ENCODE measurements around the gene DTNA. TPM values are rescaled to one million over a fixed set of nuclear protein-coding genes. Genes with fewer than 3 reads are reported as not detected.

The DTNA gene
- polyA plus RNA-seq, 1 donor (not counting 4 experiments of a cell fraction or from before 2014, with no cell fraction given), result 0.81 TPM

DNA sequence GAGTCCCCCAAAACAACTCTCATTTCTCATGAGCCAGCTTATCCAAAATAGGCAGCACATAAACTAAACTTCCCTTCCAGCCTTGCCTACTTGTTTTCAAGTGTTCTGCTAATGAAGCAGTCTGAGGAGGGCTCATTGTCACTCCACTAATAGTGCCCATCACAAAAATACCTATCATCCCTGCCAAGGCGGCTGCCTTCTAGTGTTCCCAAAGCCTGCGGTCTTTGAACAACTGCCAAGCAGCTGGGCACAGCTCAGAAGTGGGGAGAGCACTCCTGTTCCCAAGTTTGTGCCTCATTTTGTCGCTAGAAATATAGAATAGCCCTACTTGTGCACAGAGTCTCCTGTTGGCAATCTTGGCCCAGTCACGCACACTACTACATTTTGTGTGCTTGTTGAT, 50.3 kb downstream of the DTNA start:
- dilution Hi-C loops (cut with MboI; ENCODE audit: extremely low pct_ligation_motif_present, low sequenced_read_pairs), result no loop called here

DNA sequence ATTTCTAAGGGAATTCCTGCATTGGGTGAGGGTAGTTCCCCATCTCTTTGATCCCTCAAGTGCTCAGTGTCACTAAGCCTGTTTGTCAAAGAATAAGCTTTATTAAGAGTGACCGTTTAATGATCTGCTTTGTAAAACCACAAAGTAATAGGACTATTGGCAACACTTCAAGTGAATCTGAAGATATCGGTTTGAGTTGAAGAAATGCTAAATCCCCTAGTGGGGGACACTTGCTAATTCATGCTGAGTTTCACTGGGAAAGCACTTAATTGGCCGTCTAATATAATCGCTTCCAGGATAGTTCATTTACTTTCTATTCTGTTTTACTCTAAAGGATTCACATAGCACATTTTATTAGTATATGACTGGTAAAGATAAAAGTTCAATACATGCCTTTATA, 54.4 kb downstream of the DTNA start:
- H3K9ac ChIP-seq (ENCODE audit: control insufficient read depth, extremely low read depth, insufficient read depth, low read length), result no peak overlapping the region
- H2AFZ ChIP-seq (ENCODE audit: control insufficient read depth, low read length), result no peak overlapping the region
- TF ChIP-seq EZH2 (IDR thresholded peaks at IDR 0.05; ENCODE audit: low read length), result no peak
- TF ChIP-seq, protein P1, sequence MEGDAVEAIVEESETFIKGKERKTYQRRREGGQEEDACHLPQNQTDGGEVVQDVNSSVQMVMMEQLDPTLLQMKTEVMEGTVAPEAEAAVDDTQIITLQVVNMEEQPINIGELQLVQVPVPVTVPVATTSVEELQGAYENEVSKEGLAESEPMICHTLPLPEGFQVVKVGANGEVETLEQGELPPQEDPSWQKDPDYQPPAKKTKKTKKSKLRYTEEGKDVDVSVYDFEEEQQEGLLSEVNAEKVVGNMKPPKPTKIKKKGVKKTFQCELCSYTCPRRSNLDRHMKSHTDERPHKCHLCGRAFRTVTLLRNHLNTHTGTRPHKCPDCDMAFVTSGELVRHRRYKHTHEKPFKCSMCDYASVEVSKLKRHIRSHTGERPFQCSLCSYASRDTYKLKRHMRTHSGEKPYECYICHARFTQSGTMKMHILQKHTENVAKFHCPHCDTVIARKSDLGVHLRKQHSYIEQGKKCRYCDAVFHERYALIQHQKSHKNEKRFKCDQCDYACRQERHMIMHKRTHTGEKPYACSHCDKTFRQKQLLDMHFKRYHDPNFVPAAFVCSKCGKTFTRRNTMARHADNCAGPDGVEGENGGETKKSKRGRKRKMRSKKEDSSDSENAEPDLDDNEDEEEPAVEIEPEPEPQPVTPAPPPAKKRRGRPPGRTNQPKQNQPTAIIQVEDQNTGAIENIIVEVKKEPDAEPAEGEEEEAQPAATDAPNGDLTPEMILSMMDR (optimal IDR thresholded peaks at IDR 0.05 in 1 of 3, IDR thresholded peaks at IDR 0.05 in 1 of 3, conservative IDR thresholded peaks at IDR 0.05 in 1 of 3; ENCODE audit: extremely low read depth in 1 of 3, insufficient read depth in 2 of 3, low read length in 3 of 3), result no peak
- peaks cover 13% of the 10 kb centered on the region for H3K4me1 ChIP-seq (ENCODE audit: control insufficient read depth, extremely low read depth, insufficient read depth, low read length)
- no peak overlapping the region for H3K4me2 ChIP-seq (ENCODE audit: control insufficient read depth, extremely low read depth, insufficient read depth, low read depth, low read length)
- H3K9me1 ChIP-seq (ENCODE audit: control insufficient read depth, extremely low read depth, insufficient read depth, low read length), result no peaks in the 10 kb centered on the region
- no peaks in the 10 kb centered on the region for H3K27me3 ChIP-seq (ENCODE audit: control insufficient read depth, extremely low read depth, insufficient read depth, low read length)
- dilution Hi-C loops (cut with MboI; ENCODE audit: extremely low pct_ligation_motif_present, low sequenced_read_pairs), result no loop called here
- H3K79me2 ChIP-seq (ENCODE audit: control insufficient read depth, insufficient read depth, low read length), result no peaks in the 10 kb centered on the region
- no peak overlapping the region for H3K4me3 ChIP-seq (ENCODE audit: control insufficient read depth in 2 of 3, extremely low read depth in 1 of 3, insufficient read depth in 2 of 3, low read depth in 1 of 3, low read length in 3 of 3)
- H3K27ac ChIP-seq (ENCODE audit: control insufficient read depth, insufficient read depth, low read length), result no peak overlapping the region
- H3K36me3 ChIP-seq (ENCODE audit: control insufficient read depth in 2 of 2, extremely low read depth in 1 of 2, insufficient read depth in 2 of 2, low read length in 2 of 2), result no peaks in the 10 kb centered on the region
- DNase-seq (ENCODE audit: low read depth, low spot score) (no peak), FAIRE-seq (no peak)
- no peaks in the 10 kb centered on the region for H3K9me3 ChIP-seq (ENCODE audit: control insufficient read depth, low read depth, low read length)
- no peaks in the 10 kb centered on the region for H4K20me1 ChIP-seq (ENCODE audit: control insufficient read depth, extremely low read depth, insufficient read depth, low read length)

More for the DNA sequence above, 50.3 kb downstream of the DTNA start:
- no peaks in the 10 kb centered on the region for H3K79me2 ChIP-seq (ENCODE audit: control insufficient read depth, insufficient read depth, low read length)
- no peaks in the 10 kb centered on the region for H3K9me1 ChIP-seq (ENCODE audit: control insufficient read depth, extremely low read depth, insufficient read depth, low read length)
- no peaks in the 10 kb centered on the region for H3K9me3 ChIP-seq (ENCODE audit: control insufficient read depth, low read depth, low read length)
- H3K36me3 ChIP-seq (ENCODE audit: control insufficient read depth in 2 of 2, extremely low read depth in 1 of 2, insufficient read depth in 2 of 2, low read length in 2 of 2), result no peaks in the 10 kb centered on the region
- no peaks in the 10 kb centered on the region for H3K4me1 ChIP-seq (ENCODE audit: control insufficient read depth, extremely low read depth, insufficient read depth, low read length)
- no peak overlapping the region for H2AFZ ChIP-seq (ENCODE audit: control insufficient read depth, low read length)
- H4K20me1 ChIP-seq (ENCODE audit: control insufficient read depth, extremely low read depth, insufficient read depth, low read length), result no peaks in the 10 kb centered on the region
- no peaks in the 10 kb centered on the region for H3K27me3 ChIP-seq (ENCODE audit: control insufficient read depth, extremely low read depth, insufficient read depth, low read length)
- H3K4me3 ChIP-seq (ENCODE audit: control insufficient read depth in 2 of 3, extremely low read depth in 1 of 3, insufficient read depth in 2 of 3, low read depth in 1 of 3, low read length in 3 of 3), result no peak overlapping the region
- H3K9ac ChIP-seq (ENCODE audit: control insufficient read depth, extremely low read depth, insufficient read depth, low read length), result no peak overlapping the region
- DNase-seq (ENCODE audit: low read depth, low spot score) (no peak), FAIRE-seq (no peak)
- no peak overlapping the region for H3K4me2 ChIP-seq (ENCODE audit: control insufficient read depth, extremely low read depth, insufficient read depth, low read depth, low read length)
- H3K27ac ChIP-seq (ENCODE audit: control insufficient read depth, insufficient read depth, low read length), result no peak overlapping the region
- TF ChIP-seq, protein P1 (optimal IDR thresholded peaks at IDR 0.05 in 1 of 3, IDR thresholded peaks at IDR 0.05 in 1 of 3, conservative IDR thresholded peaks at IDR 0.05 in 1 of 3; ENCODE audit: extremely low read depth in 1 of 3, insufficient read depth in 2 of 3, low read length in 3 of 3), result no peak
- no peak for TF ChIP-seq EZH2 (IDR thresholded peaks at IDR 0.05; ENCODE audit: low read length)
